WTC11 (cell line): ENCODE measurements around the gene RPS21. TPM values are rescaled to one million over a fixed set of nuclear protein-coding genes. Genes with fewer than 3 reads are reported as not detected.

Experiments
- ATAC-seq: fragments of 200-7000 bp; cut with Tn5 transposase; 2 replicates; pipeline ENCODE4 v1.10.0; 2021; ENCODE audit warnings: mild to moderate bottlenecking, moderate library complexity
- CTCF ChIA-PET: fragments of 300-600 bp; sonication (Branson Sonifier 250); formaldehyde crosslinking; loops from one replicate; lab custom pipeline; 2021; ENCODE audit warnings: antibody characterized with exemption; lab: Charles Lee
- POLR2A ChIA-PET: fragments of 350-600 bp; sonication (Branson Sonifier 250); formaldehyde crosslinking; loops from one replicate; lab custom pipeline; 2021; ENCODE audit warnings: antibody characterized with exemption; lab: Charles Lee
- DNase-seq: peaks from one replicate; pipeline ENCODE4 v3.0.0; 2021; ENCODE audit warnings: low spot score
- H3K27ac Mint-ChIP-seq: 2 replicates; pipeline ENCODE4 v1.8.0; 2021; ENCODE audit warnings: mixed read lengths
- H3K27me3 Mint-ChIP-seq: 2 replicates; pipeline ENCODE4 v1.8.0; 2021; ENCODE audit warnings: low read depth, mild to moderate bottlenecking, moderate library complexity, mixed read lengths
- H3K36me3 Mint-ChIP-seq: 2 replicates; pipeline ENCODE4 v1.8.0; 2021; ENCODE audit warnings: mixed read lengths
- H3K4me1 Mint-ChIP-seq: 2 replicates; pipeline ENCODE4 v1.8.0; 2022; ENCODE audit warnings: mixed read lengths
- H3K4me3 Mint-ChIP-seq: 2 replicates; pipeline ENCODE4 v1.8.0; 2021; ENCODE audit warnings: mild to moderate bottlenecking, moderate library complexity, mixed read lengths
- H3K9me3 Mint-ChIP-seq: 2 replicates; pipeline ENCODE4 v1.8.0; 2021; ENCODE audit warnings: mixed read lengths
- CBFB ChIP-seq: sonication (generic); formaldehyde crosslinking; IDR thresholded peaks from 2 replicates; pipeline ENCODE4 v1.8.1; 2022; ENCODE audit warnings: mild to moderate bottlenecking, low read depth, missing genetic modification reagents
- CDX4 ChIP-seq: fragments of 250-450 bp; sonication (Bioruptor Pico); IDR thresholded peaks from 2 replicates; pipeline ENCODE4 v1.9.0; 2021; ENCODE audit warnings: moderate library complexity, mild to moderate bottlenecking, inconsistent platforms, borderline replicate concordance
- CREB1 ChIP-seq: sonication (generic); formaldehyde crosslinking; IDR thresholded peaks from 2 replicates; pipeline ENCODE4 v1.8.0; 2023; ENCODE audit warnings: mild to moderate bottlenecking, missing genetic modification reagents
- CREM ChIP-seq: sonication (generic); formaldehyde crosslinking; IDR thresholded peaks from 2 replicates; pipeline ENCODE4 v1.8.1; 2022; ENCODE audit warnings: mild to moderate bottlenecking, missing genetic modification reagents, moderate library complexity
- FOXJ3 ChIP-seq: sonication (generic); formaldehyde crosslinking; IDR thresholded peaks from 2 replicates; pipeline ENCODE4 v1.9.0; 2021; ENCODE audit warnings: missing genetic modification reagents, mild to moderate bottlenecking, borderline replicate concordance
- FOXP1 ChIP-seq: sonication (generic); formaldehyde crosslinking; IDR thresholded peaks from 2 replicates; pipeline ENCODE4 v1.8.0; 2022; ENCODE audit warnings: missing genetic modification reagents, mild to moderate bottlenecking, moderate library complexity, borderline replicate concordance
- GABPB1 ChIP-seq: sonication (generic); formaldehyde crosslinking; IDR thresholded peaks from 2 replicates; pipeline ENCODE4 v1.8.1; 2023; ENCODE audit warnings: mild to moderate bottlenecking, missing genetic modification reagents
- IRF2 ChIP-seq: sonication (generic); formaldehyde crosslinking; IDR thresholded peaks from 2 replicates; pipeline ENCODE4 v1.8.0; 2022; ENCODE audit warnings: low read depth, missing genetic modification reagents, borderline replicate concordance
- SOX15 ChIP-seq: fragments of 250-450 bp; sonication (Bioruptor Pico); IDR thresholded peaks from 2 replicates; pipeline ENCODE4 v1.9.0; 2021; ENCODE audit warnings: mild to moderate bottlenecking
- ZNF281 ChIP-seq: sonication (generic); formaldehyde crosslinking; IDR thresholded peaks from 2 replicates; pipeline ENCODE4 v1.8.0; 2023; ENCODE audit warnings: mild to moderate bottlenecking, missing genetic modification reagents
- ZNF423 ChIP-seq: fragments of 250-450 bp; sonication (Bioruptor Pico); IDR thresholded peaks from 2 replicates; pipeline ENCODE4 v2.1.2; 2022; ENCODE audit warnings: mild to moderate bottlenecking, moderate library complexity
- ZSCAN18 ChIP-seq: fragments of 250-450 bp; sonication (Bioruptor Pico); IDR thresholded peaks from 2 replicates; pipeline ENCODE4 v2.1.2; 2022; ENCODE audit warnings: mild to moderate bottlenecking, moderate library complexity
- total RNA-seq: library from RNA; stranded (reverse); gene quantifications from 3 replicates; pipeline ENCODE4 v1.2.3, GENCODE V29; 2021
- TF ChIP-seq, protein P1 (sequence below): sonication (generic); formaldehyde crosslinking; IDR thresholded peaks from 2 replicates; pipeline ENCODE4 v1.8.0; 2023; ENCODE audit warnings: missing genetic modification reagents
- TF ChIP-seq, protein P2 (sequence below): sonication (generic); formaldehyde crosslinking; IDR thresholded peaks from 2 replicates; pipeline ENCODE4 v1.8.1; 2022; ENCODE audit warnings: low read depth, mild to moderate bottlenecking, moderate library complexity, missing genetic modification reagents, borderline replicate concordance
- TF ChIP-seq, protein P3 (sequence below): sonication (generic); formaldehyde crosslinking; IDR thresholded peaks from 2 replicates; pipeline ENCODE4 v1.8.0; 2022; ENCODE audit warnings: missing genetic modification reagents

The RPS21 gene
- total RNA-seq, 1 experiment from 2014 or later, result 2,016 TPM

DNA sequence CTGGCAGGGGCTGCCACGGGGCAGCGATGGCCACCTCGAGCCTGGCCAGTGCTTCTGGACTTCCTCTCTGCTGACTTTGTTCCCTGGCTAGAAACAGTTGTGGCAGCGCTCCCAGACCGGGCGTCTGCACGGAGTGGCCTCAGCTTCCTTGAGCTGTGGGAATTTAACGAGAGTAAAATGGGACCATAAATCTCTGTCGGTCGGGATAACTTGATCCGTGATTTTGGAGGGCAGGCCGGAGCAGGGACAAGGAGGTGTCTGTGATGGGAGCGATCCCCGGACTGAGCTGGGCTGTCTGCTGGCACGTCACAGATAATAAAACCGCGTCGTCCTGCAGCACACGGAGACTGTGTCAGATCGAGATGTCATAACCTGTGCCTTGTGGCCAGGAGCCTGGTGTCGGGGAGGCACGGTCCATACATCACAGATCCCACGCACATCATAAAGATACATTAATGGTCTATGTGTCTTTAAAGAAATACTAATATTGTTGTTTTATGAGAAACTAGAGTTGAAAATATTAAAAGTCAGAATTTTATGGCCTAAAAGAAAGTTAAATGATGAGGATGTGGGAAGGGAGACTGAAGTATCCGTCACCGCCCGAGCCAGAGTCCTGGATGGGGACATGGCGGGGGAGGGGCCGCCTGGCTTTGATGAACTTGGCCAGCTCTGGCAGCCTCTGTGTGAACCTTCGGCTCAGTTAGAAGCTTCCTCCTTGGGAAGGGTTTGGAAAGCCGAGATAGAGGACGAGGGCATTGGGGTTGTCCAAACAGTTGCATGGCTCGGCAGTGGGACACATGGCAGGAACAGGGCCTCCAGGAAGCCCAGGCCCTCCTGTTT lies 47.0 kb downstream of the RPS21 start (continued):
- TF ChIP-seq, protein P1, sequence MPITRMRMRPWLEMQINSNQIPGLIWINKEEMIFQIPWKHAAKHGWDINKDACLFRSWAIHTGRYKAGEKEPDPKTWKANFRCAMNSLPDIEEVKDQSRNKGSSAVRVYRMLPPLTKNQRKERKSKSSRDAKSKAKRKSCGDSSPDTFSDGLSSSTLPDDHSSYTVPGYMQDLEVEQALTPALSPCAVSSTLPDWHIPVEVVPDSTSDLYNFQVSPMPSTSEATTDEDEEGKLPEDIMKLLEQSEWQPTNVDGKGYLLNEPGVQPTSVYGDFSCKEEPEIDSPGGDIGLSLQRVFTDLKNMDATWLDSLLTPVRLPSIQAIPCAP, result no peak
- TF ChIP-seq CREM (CRISPR knock-in tag) (no peak), GABPB1 (no peak), SOX15 (CRISPR knock-in tag) (no peak)
- TF ChIP-seq, protein P2, sequence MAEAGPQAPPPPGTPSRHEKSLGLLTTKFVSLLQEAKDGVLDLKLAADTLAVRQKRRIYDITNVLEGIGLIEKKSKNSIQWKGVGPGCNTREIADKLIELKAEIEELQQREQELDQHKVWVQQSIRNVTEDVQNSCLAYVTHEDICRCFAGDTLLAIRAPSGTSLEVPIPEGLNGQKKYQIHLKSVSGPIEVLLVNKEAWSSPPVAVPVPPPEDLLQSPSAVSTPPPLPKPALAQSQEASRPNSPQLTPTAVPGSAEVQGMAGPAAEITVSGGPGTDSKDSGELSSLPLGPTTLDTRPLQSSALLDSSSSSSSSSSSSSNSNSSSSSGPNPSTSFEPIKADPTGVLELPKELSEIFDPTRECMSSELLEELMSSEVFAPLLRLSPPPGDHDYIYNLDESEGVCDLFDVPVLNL (CRISPR knock-in tag), result no peak
- TF ChIP-seq, all 79 proteins: peak for 0

DNA sequence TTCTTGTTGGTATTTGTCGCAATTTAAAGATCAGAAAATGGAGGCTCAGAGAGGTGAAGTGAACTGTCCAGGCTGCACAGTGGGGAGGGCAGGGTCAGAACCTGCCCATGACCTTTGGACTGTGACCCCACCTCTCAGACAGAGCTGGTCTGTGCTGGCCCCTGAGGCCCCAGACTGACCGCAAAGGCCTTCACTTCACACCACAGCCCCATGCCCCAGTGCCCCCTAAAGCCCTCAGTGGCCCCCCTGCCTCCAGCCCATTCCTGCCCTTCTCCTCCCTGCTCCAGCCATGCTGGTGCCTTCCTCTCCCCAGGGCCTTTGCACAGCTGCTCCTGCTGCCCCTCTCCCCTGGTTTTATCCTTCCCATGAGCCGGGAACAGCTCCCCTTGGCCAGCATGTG lies 49.8 kb downstream of the RPS21 start:
- Mint-ChIP-seq H3K9me3 (no peaks in the 10 kb centered on the region; the same call in 1 of the 2 replicates), H3K27me3 (no peaks in the 10 kb centered on the region; the same call in none of the 2 replicates), H3K36me3 (no peaks in the 10 kb centered on the region), H3K4me3 (no peak overlapping the region), H3K27ac (no peak overlapping the region), H3K4me1 (0 out of 2 replicates have a peak, but pooled peaks cover under 1% of the 10 kb centered on the region)
- DNase-seq, result no peak
- ATAC-seq, result no peak
- ChIA-PET CTCF (interaction anchor here (1.4 kb wide), 1 partner anchor 112 kb away, joined by 3 read pairs; no protein-coding TSS in a partner anchor), POLR2A (no interaction called here)
- TF ChIP-seq CDX4 (CRISPR knock-in tag) (no peak), ZNF423 (CRISPR knock-in tag) (no peak), ZNF281 (CRISPR knock-in tag) (no peak), FOXJ3 (no peak), ZSCAN18 (no peak), CBFB (CRISPR knock-in tag) (no peak)

DNA sequence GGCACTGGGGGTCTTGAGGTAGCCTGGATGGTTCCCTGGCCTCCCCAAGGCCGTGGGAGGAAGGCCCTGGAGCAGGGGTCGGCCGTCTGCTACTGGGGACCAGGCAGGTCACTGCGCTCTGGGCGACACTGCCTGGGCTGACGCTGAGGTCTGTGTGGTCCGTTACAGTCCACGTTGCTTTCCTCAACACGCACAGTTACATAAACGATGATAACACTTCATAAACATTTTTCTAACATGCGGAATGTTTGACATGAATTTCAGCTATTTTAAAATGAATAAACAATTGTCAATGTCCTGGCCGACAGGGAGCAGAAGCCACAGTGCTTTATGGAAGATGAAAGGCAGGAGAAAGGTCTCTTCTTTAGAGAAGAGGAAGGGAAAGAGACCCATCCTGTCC lies 50.6 kb downstream of the RPS21 start:
- no peaks in the 10 kb centered on the region for H3K4me1 Mint-ChIP-seq
- no peaks in the 10 kb centered on the region for H3K36me3 Mint-ChIP-seq
- TF ChIP-seq IRF2 (CRISPR knock-in tag), result no peak
- no peak for TF ChIP-seq CREB1 (CRISPR knock-in tag)
- TF ChIP-seq FOXP1 (CRISPR knock-in tag), result no peak
- TF ChIP-seq, protein P3, sequence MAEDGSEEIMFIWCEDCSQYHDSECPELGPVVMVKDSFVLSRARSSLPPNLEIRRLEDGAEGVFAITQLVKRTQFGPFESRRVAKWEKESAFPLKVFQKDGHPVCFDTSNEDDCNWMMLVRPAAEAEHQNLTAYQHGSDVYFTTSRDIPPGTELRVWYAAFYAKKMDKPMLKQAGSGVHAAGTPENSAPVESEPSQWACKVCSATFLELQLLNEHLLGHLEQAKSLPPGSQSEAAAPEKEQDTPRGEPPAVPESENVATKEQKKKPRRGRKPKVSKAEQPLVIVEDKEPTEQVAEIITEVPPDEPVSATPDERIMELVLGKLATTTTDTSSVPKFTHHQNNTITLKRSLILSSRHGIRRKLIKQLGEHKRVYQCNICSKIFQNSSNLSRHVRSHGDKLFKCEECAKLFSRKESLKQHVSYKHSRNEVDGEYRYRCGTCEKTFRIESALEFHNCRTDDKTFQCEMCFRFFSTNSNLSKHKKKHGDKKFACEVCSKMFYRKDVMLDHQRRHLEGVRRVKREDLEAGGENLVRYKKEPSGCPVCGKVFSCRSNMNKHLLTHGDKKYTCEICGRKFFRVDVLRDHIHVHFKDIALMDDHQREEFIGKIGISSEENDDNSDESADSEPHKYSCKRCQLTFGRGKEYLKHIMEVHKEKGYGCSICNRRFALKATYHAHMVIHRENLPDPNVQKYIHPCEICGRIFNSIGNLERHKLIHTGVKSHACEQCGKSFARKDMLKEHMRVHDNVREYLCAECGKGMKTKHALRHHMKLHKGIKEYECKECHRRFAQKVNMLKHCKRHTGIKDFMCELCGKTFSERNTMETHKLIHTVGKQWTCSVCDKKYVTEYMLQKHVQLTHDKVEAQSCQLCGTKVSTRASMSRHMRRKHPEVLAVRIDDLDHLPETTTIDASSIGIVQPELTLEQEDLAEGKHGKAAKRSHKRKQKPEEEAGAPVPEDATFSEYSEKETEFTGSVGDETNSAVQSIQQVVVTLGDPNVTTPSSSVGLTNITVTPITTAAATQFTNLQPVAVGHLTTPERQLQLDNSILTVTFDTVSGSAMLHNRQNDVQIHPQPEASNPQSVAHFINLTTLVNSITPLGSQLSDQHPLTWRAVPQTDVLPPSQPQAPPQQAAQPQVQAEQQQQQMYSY (CRISPR knock-in tag), result no peak
- no peak overlapping the region for H3K4me3 Mint-ChIP-seq
- ChIA-PET POLR2A (no interaction called here), CTCF (interaction anchor here (0.6 to 3.1 kb wide), 6 partner anchors 8 to 179 kb away, joined by 3 to 12 read pairs (median 4); partner anchors contain the start of gene RBBP8NL)
- DNase-seq (no peak), ATAC-seq (no peak)
- H3K9me3 Mint-ChIP-seq, result no peaks in the 10 kb centered on the region; the same call in 1 of the 2 replicates
- H3K27me3 Mint-ChIP-seq, result no peaks in the 10 kb centered on the region; the same call in none of the 2 replicates
- no peak overlapping the region for H3K27ac Mint-ChIP-seq
